NT2/D1 (cell line): ENCODE measurements around the gene YIF1A.
"Not testable (repeated sequence)": the region's sequence is repeated elsewhere in the genome, so short reads cannot be mapped to it uniquely, and the experiment has no call there.

ENCODE experiments used
- DNase-seq: peaks from one replicate; pipeline ENCODE4 v3.0.0-alpha.2; 2011; ENCODE audit warnings: low read depth, low spot score
- H3K27me3 ChIP-seq: 2 replicates; pipeline ENCODE4 v1.6.0; 2011; ENCODE audit warnings: mild to moderate bottlenecking; ENCODE audit not compliant: insufficient read length, insufficient read depth
- H3K36me3 ChIP-seq: 2 replicates; pipeline ENCODE4 v1.6.1; 2011; ENCODE audit warnings: mild to moderate bottlenecking, low read length, mixed read lengths; ENCODE audit not compliant: insufficient read depth, insufficient read length
- H3K4me1 ChIP-seq: 2 replicates; pipeline ENCODE4 v1.5.1; 2011; ENCODE audit not compliant: insufficient read depth, insufficient read length
- H3K4me3 ChIP-seq: 2 replicates; pipeline ENCODE4 v1.5.1; 2011; ENCODE audit warnings: low read depth; ENCODE audit not compliant: insufficient read length
- H3K9ac ChIP-seq: 2 replicates; pipeline ENCODE4 v1.6.0; 2011; ENCODE audit warnings: low read depth; ENCODE audit not compliant: insufficient read length
- H3K9me3 ChIP-seq: 2 replicates; pipeline ENCODE4 v1.5.1; 2011; ENCODE audit warnings: mild to moderate bottlenecking, low read length; ENCODE audit not compliant: insufficient read depth
- SUZ12 ChIP-seq: IDR thresholded peaks from 2 replicates; pipeline ENCODE4 v1.6.1; 2011; ENCODE audit not compliant: insufficient read length, insufficient read depth; ENCODE audit errors: extremely low read depth
- YY1 ChIP-seq: IDR thresholded peaks from 2 replicates; pipeline ENCODE4 v1.6.1; 2011; ENCODE audit not compliant: insufficient read length, insufficient read depth
- ZNF274 ChIP-seq: IDR thresholded peaks from 2 replicates; pipeline ENCODE4 v1.6.1; 2011; ENCODE audit warnings: mild to moderate bottlenecking, low read depth, low read length

YIF1A gene

DNA sequence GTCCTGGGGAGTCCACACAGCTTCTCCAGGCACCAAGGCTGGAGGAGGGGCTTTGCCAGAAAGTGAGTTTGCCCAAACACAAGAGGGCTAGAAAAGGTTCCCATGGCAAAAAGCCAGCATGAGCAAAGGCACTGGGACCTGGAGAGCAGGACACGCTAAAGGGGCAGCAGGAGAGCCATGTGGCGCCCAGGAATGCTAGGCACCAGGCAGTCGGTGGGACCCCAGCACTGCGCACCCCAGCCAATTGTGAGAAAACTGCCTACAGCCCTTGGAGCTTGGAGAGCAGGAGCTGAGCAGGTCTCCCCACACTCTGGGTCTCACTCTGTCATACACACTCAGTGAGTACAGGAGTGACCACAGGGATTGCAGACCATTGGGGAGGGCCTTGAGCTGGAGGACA, 25.7 kb downstream of the YIF1A start:
- DNase-seq = no peak
- Histone ChIP-seq H3K4me3 (no peak overlapping the region), H3K9ac (no peak overlapping the region), H3K27me3 (no peaks in the 10 kb centered on the region), H3K4me1 (peaks cover 13% of the 10 kb centered on the region), H3K36me3 (peaks cover 86% of the 10 kb centered on the region), H3K9me3 (no peaks in the 10 kb centered on the region)
- TF ChIP-seq ZNF274 (no peak), SUZ12 (no peak), YY1 (no peak)

DNA sequence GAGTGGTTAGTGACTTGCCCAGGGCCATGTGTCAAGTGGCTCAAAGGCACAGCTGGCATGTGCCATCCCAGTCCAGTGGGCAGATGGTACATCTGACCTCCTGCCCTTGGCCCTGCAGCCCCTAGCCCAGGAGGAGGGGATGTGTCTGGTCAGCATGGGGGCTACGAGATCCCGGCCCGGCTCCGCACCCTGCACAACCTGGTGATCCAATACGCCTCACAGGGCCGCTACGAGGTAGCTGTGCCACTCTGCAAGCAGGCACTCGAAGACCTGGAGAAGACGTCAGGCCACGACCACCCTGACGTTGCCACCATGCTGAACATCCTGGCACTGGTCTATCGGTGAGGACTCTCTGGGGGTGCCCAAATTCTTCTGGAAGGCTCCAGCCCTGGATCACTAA, 26.2 kb downstream of the YIF1A start:
- Histone ChIP-seq H3K36me3 (peaks cover 86% of the 10 kb centered on the region), H3K9ac (no peak overlapping the region), H3K27me3 (no peaks in the 10 kb centered on the region), H3K4me3 (no peak overlapping the region), H3K9me3 (no peaks in the 10 kb centered on the region), H3K4me1 (peaks cover 13% of the 10 kb centered on the region)
- no peak for TF ChIP-seq YY1
- no peak for TF ChIP-seq ZNF274
- no peak for TF ChIP-seq SUZ12
- no peak for DNase-seq

DNA sequence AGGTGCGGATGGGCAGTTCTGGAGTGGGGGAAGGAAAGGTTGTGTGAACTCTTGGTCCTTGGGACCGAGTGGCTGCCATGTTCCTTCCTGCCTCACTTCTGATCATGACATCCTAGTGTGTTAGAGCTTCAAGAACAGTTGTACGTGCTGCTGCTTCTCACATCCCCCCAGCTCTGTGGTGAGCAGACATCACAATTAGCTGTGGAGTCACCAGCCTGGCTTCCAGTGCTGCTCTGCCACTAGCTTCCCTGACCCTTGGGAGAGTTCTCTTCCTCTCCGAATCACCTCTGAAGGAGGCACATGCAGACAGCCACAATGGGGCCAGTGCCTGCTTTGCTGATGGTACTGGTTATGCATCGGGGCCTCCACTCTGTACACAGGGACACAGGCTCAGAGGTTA, 26.8 kb downstream of the YIF1A start:
- Histone ChIP-seq H3K36me3 (peaks cover 86% of the 10 kb centered on the region), H3K9me3 (no peaks in the 10 kb centered on the region), H3K4me1 (peaks cover 13% of the 10 kb centered on the region), H3K27me3 (no peaks in the 10 kb centered on the region), H3K9ac (no peak overlapping the region), H3K4me3 (no peak overlapping the region)
- no peak for DNase-seq
- no peak for TF ChIP-seq SUZ12
- no peak for TF ChIP-seq ZNF274
- TF ChIP-seq YY1 = no peak

- H3K4me3 ChIP-seq = no peak overlapping the region
- TF ChIP-seq YY1 = no peak
- no peak for TF ChIP-seq ZNF274
- no peak for TF ChIP-seq SUZ12
- H3K9me3 ChIP-seq = no peaks in the 10 kb centered on the region
- no peak for DNase-seq
- peaks cover 81% of the 10 kb centered on the region for H3K36me3 ChIP-seq
- H3K9ac ChIP-seq = no peak overlapping the region
- H3K27me3 ChIP-seq = peaks cover 4% of the 10 kb centered on the region
- H3K4me1 ChIP-seq = peaks cover 10% of the 10 kb centered on the region
Measured at GRCh38 chr11:66261578-66261977, 27.4 kb downstream of the YIF1A start.

- peaks cover 65% of the 10 kb centered on the region for H3K36me3 ChIP-seq
- no peaks in the 10 kb centered on the region for H3K9me3 ChIP-seq
- no peak for TF ChIP-seq YY1
- TF ChIP-seq SUZ12 = no peak
- TF ChIP-seq ZNF274 = no peak
- peaks cover 10% of the 10 kb centered on the region for H3K27me3 ChIP-seq
- H3K9ac ChIP-seq = no peak overlapping the region
- peaks cover 9% of the 10 kb centered on the region for H3K4me1 ChIP-seq
- DNase-seq = no peak
- no peak overlapping the region for H3K4me3 ChIP-seq
Measured at GRCh38 chr11:66259956-66260355, 29.0 kb downstream of the YIF1A start.

GRCh38 chr11:66259225-66259624, 29.7 kb downstream of the YIF1A start:
- H3K9me3 ChIP-seq = no peaks in the 10 kb centered on the region
- H3K4me1 ChIP-seq = peaks cover 8% of the 10 kb centered on the region
- no peak for DNase-seq
- TF ChIP-seq ZNF274 (no peak), YY1 (no peak), SUZ12 (no peak)
- peak overlapping the region; percentile 98 for H3K4me3 ChIP-seq
- no peak overlapping the region for H3K9ac ChIP-seq
- H3K36me3 ChIP-seq = peaks cover 58% of the 10 kb centered on the region
- H3K27me3 ChIP-seq = peaks cover 10% of the 10 kb centered on the region

GRCh38 chr11:66258473-66258893, 30.5 kb downstream of the YIF1A start:
- Histone ChIP-seq H3K4me1 (peaks cover 9% of the 10 kb centered on the region), H3K27me3 (peaks cover 10% of the 10 kb centered on the region), H3K9me3 (no peaks in the 10 kb centered on the region), H3K4me3 (peak overlapping the region; percentile 98), H3K9ac (peak overlapping the region; percentile 97), H3K36me3 (peaks cover 50% of the 10 kb centered on the region)
- TF ChIP-seq ZNF274 = no peak
- no peak for TF ChIP-seq YY1
- TF ChIP-seq SUZ12 = no peak
- no peak for DNase-seq

DNA sequence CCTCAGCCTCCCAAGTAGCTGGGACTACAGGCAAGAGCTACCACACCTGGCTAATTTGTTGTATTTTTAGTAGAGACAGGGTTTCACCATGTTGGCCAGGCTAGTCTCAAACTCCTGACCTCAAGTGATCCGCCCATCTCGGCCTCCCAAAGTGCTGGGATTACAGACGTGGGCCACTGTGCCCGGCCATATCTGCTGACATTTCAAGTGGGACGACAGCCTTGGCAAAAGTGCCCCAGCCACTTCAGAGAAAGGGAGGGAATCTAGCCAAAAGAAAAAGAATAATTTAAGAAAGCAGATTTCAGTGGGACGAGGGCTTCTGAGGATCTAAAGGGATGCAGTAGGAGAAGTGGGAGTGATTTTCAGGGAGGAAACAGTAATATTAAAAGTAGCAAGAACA, 35.9 kb downstream of the YIF1A start:
- Histone ChIP-seq H3K4me1 (peaks cover 12% of the 10 kb centered on the region), H3K36me3 (peaks cover 27% of the 10 kb centered on the region)
- H3K9me3 ChIP-seq, H3K27me3 ChIP-seq, H3K4me3 ChIP-seq, H3K9ac ChIP-seq, DNase-seq: not testable (repeated sequence)
